22Rv1 (cell line): Measurements from ENCODE around the gene TNFSF13B.

Experiments used
- ZFX ChIP-seq: fragments of 450-650 bp; IDR thresholded peaks from 2 replicates; pipeline ENCODE4 v1.6.1; 2017; ENCODE audit warnings: antibody characterized with exemption, borderline replicate concordance
- TF ChIP-seq, protein P1 (sequence below): fragments of 450-650 bp; IDR thresholded peaks from 2 replicates; pipeline ENCODE4 v1.5.1; 2017; ENCODE audit warnings: mild to moderate bottlenecking

DNA sequence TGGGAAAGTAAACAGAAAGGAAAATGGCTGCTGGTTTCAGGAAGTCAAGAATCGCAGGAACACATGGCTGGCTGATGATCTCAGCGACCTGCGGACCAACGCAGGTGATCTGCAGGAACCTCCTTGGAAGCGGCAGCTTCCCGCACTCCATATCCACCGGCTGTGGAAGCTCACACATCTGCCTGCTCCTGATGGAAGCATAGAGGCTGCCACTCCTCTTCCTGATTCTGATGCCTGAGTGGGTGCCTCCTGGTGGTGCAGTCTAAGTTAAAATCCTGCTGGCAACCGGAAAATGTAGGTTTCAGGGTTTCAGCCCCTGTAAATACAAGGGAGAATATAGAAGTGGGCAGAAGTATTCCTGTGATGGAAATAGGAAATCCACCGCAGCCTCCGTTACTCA is 75.5 kb downstream of the TNFSF13B start:
- TF ChIP-seq, protein P1, sequence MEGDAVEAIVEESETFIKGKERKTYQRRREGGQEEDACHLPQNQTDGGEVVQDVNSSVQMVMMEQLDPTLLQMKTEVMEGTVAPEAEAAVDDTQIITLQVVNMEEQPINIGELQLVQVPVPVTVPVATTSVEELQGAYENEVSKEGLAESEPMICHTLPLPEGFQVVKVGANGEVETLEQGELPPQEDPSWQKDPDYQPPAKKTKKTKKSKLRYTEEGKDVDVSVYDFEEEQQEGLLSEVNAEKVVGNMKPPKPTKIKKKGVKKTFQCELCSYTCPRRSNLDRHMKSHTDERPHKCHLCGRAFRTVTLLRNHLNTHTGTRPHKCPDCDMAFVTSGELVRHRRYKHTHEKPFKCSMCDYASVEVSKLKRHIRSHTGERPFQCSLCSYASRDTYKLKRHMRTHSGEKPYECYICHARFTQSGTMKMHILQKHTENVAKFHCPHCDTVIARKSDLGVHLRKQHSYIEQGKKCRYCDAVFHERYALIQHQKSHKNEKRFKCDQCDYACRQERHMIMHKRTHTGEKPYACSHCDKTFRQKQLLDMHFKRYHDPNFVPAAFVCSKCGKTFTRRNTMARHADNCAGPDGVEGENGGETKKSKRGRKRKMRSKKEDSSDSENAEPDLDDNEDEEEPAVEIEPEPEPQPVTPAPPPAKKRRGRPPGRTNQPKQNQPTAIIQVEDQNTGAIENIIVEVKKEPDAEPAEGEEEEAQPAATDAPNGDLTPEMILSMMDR: no peak
- no peak for TF ChIP-seq ZFX
